HEK293 (cell line): ENCODE measurements around the gene CDC42EP3.

Experiments used
- CTCF ChIA-PET: fragments of 350-600 bp; formaldehyde crosslinking; extraction: SDS; loops from one replicate; lab custom pipeline; 2021; ENCODE audit warnings: antibody characterized with exemption; lab: Yijun Ruan, JAX
- POLR2A ChIA-PET: fragments of 300-600 bp; formaldehyde crosslinking; extraction: SDS; loops from one replicate; lab custom pipeline; 2020; ENCODE audit warnings: antibody characterized with exemption, inconsistent platforms; lab: Yijun Ruan, JAX
- H3K27ac ChIP-seq: fragments of 200-500 bp; sonication (Bioruptor generic); 2 replicates; pipeline ENCODE4 v1.5.1; 2014; ENCODE audit warnings: low read depth, low read length, control low read depth, inconsistent platforms; ENCODE audit errors: extremely low read depth
- H3K36me3 ChIP-seq, 2 experiments: fragments of 200-500 bp in 1 of 2; sonication (Bioruptor generic) in 1 of 2; 1 replicate in 1 of 2; 2 replicates in 1 of 2; pipeline ENCODE4 v1.5.1; 2014 to 2017; ENCODE audit warnings: inconsistent platforms in 2 of 2, low read length in 2 of 2; ENCODE audit not compliant: control insufficient read depth in 2 of 2, insufficient read depth in 1 of 2
- H3K4me1 ChIP-seq: fragments of 200-500 bp; sonication (Bioruptor generic); 2 replicates; pipeline ENCODE4 v1.5.1; 2014; ENCODE audit warnings: mild to moderate bottlenecking, low read length, inconsistent platforms; ENCODE audit not compliant: control insufficient read depth, insufficient read depth
- H3K4me3 ChIP-seq: 2 replicates; pipeline ENCODE4 v1.5.1; 2011; ENCODE audit warnings: low read depth, mild to moderate bottlenecking, control low read depth, low read length, moderate library complexity
- H3K9me3 ChIP-seq: fragments of 200-500 bp; sonication (Bioruptor generic); 2 replicates; pipeline ENCODE4 v1.5.1; 2014; ENCODE audit warnings: low read depth, low read length, inconsistent platforms; ENCODE audit not compliant: control insufficient read depth, insufficient read depth
- GLIS2 ChIP-seq: fragments of 450-650 bp; formaldehyde crosslinking; IDR thresholded peaks from 2 replicates; pipeline ENCODE4 v1.5.1; 2016; ENCODE audit warnings: missing biosample characterization, missing genetic modification characterization
- KLF9 ChIP-seq: fragments of 450-650 bp; formaldehyde crosslinking; IDR thresholded peaks from 2 replicates; pipeline ENCODE4 v1.5.1; 2016; ENCODE audit warnings: missing biosample characterization, missing genetic modification characterization, low read depth
- MYNN ChIP-seq: fragments of 450-650 bp; formaldehyde crosslinking; IDR thresholded peaks from 2 replicates; pipeline ENCODE4 v1.5.1; 2016; ENCODE audit warnings: missing biosample characterization, missing genetic modification characterization, borderline replicate concordance
- WT1 ChIP-seq: fragments of 450-650 bp; formaldehyde crosslinking; IDR thresholded peaks from 2 replicates; pipeline ENCODE4 v1.5.1; 2016; ENCODE audit warnings: missing biosample characterization, missing genetic modification characterization
- ZBTB20 ChIP-seq: fragments of 450-650 bp; formaldehyde crosslinking; IDR thresholded peaks from 2 replicates; pipeline ENCODE4 v1.5.1; 2016; ENCODE audit warnings: missing biosample characterization, missing genetic modification characterization
- ZBTB48 ChIP-seq: fragments of 450-650 bp; formaldehyde crosslinking; IDR thresholded peaks from 2 replicates; pipeline ENCODE4 v1.5.1; 2016; ENCODE audit warnings: missing biosample characterization, missing genetic modification characterization
- ZBTB8A ChIP-seq: fragments of 450-650 bp; formaldehyde crosslinking; IDR thresholded peaks from 2 replicates; pipeline ENCODE4 v1.5.1; 2016; ENCODE audit warnings: missing biosample characterization, missing genetic modification characterization
- ZFHX2 ChIP-seq: fragments of 450-650 bp; formaldehyde crosslinking; conservative IDR thresholded peaks from 2 replicates; pipeline ENCODE4 v1.5.1; 2016; ENCODE audit warnings: missing biosample characterization, missing genetic modification characterization
- ZNF184 ChIP-seq: fragments of 450-650 bp; IDR thresholded peaks from 2 replicates; pipeline ENCODE4 v1.5.1; 2018; ENCODE audit warnings: missing biosample characterization, mild to moderate bottlenecking, missing genetic modification characterization
- ZNF202 ChIP-seq: fragments of 450-650 bp; formaldehyde crosslinking; IDR thresholded peaks from 2 replicates; pipeline ENCODE4 v1.5.1; 2016; ENCODE audit warnings: missing biosample characterization, missing genetic modification characterization, borderline replicate concordance
- ZNF248 ChIP-seq: fragments of 450-650 bp; formaldehyde crosslinking; IDR thresholded peaks from 2 replicates; pipeline ENCODE4 v1.5.1; 2017; ENCODE audit warnings: missing biosample characterization, missing genetic modification characterization
- ZNF37A ChIP-seq: fragments of 450-650 bp; IDR thresholded peaks from 2 replicates; pipeline ENCODE4 v1.5.1; 2018; ENCODE audit warnings: missing biosample characterization, missing genetic modification characterization
- ZNF473 ChIP-seq: fragments of 450-650 bp; formaldehyde crosslinking; IDR thresholded peaks from 2 replicates; pipeline ENCODE4 v1.5.1; 2017; ENCODE audit warnings: missing biosample characterization, missing genetic modification characterization
- ZNF514 ChIP-seq: fragments of 450-650 bp; formaldehyde crosslinking; IDR thresholded peaks from 2 replicates; pipeline ENCODE4 v1.5.1; 2016; ENCODE audit warnings: missing biosample characterization, missing genetic modification characterization
- ZNF530 ChIP-seq: fragments of 450-650 bp; formaldehyde crosslinking; IDR thresholded peaks from 2 replicates; pipeline ENCODE4 v1.5.1; 2016; ENCODE audit warnings: low read depth, missing biosample characterization, missing genetic modification characterization
- ZNF677 ChIP-seq: fragments of 450-650 bp; IDR thresholded peaks from 2 replicates; pipeline ENCODE4 v1.5.0; 2018; ENCODE audit warnings: missing biosample characterization, mild to moderate bottlenecking, missing genetic modification characterization, moderate library complexity
- ZNF701 ChIP-seq: fragments of 450-650 bp; formaldehyde crosslinking; IDR thresholded peaks from 2 replicates; pipeline ENCODE4 v1.5.1; 2016; ENCODE audit warnings: missing biosample characterization, missing genetic modification characterization
- ZXDB ChIP-seq: fragments of 450-650 bp; formaldehyde crosslinking; IDR thresholded peaks from 2 replicates; pipeline ENCODE4 v1.5.1; 2016; ENCODE audit warnings: missing biosample characterization, missing genetic modification characterization
- TF ChIP-seq, protein P1 (sequence below): fragments of 450-650 bp; formaldehyde crosslinking; IDR thresholded peaks from 2 replicates; pipeline ENCODE4 v1.5.0; 2017; ENCODE audit warnings: missing biosample characterization, missing genetic modification characterization, borderline replicate concordance
- TF ChIP-seq, protein P2 (sequence below): fragments of 450-650 bp; formaldehyde crosslinking; IDR thresholded peaks from 2 replicates; pipeline ENCODE4 v1.5.1; 2016; ENCODE audit warnings: missing biosample characterization, missing genetic modification characterization

The CDC42EP3 gene

DNA sequence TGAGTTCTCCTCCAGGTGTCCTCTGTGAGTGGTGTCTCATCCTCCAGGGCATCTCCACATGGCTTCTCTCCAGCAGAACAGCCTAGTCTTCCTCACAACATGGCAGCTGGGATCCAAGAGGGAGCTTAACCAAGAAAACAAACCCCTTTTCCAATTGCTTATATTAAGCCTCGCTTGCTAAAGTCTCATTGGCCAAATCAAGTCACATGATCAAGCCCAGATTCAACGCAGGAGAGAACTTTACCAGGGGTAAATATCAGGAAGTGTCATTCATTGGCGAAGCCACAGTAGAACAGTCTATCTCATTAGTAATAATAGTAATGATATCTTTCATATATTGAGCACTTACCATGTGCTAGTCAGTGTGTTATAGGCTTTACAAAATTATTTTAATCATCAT is 53.1 kb downstream of the CDC42EP3 start (continued):
- no peak for TF ChIP-seq ZNF473 (tag by site-specific recombination)
- TF ChIP-seq ZNF514 (tag by site-specific recombination) = no peak
- TF ChIP-seq, all 188 proteins: peak for 0

DNA sequence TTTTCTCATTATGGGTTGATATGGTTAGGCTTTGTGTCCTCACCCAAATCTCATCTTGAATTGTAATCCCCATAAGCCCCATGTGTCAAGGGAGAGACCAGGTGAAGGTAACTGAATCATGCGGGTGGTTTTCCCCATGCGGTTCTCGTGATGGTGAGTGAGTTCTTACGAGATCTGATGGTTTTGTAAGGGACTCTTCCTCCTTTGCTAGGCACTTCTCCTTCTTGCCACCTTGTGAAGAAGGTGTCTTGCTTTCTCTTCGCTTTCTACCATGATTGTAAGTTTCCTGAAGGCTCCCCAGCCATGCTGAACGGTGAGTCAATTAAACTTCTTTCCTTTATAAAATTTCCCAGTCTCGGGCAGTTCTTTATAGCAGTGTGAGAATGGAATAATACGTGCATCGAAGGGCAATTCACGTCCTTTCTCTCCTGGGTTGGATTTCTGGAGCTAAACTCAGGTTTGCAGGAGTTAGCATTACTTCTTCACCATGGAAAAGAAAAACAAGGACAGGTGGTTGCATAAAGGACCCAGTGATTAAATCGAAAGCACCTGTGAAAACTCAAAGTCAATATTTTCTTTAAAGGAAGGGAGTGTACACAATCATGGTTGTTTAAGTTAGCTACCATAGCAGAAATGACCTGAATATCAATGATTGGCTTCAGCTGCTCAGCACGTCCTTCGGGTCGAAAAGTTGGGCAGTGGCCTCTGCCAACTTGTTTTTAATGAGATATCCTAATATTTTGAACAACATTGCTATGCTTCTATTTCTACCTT is 54.1 kb downstream of the CDC42EP3 start:
- H3K9me3 ChIP-seq = no peaks in the 10 kb centered on the region
- ChIA-PET CTCF (no interaction called here), POLR2A (no interaction called here)
- no peaks in the 10 kb centered on the region for H3K36me3 ChIP-seq
- H3K4me3 ChIP-seq = no peak overlapping the region
- H3K4me1 ChIP-seq = no peaks in the 10 kb centered on the region
- no peak for TF ChIP-seq GLIS2
- TF ChIP-seq ZNF248 (tag by site-specific recombination) = no peak
- TF ChIP-seq ZFHX2 (tag by site-specific recombination) = no peak
- TF ChIP-seq ZBTB8A (tag by site-specific recombination) = no peak
- TF ChIP-seq ZBTB48 (tag by site-specific recombination) = no peak
- no peak for TF ChIP-seq ZBTB20 (tag by site-specific recombination)
- no peak for TF ChIP-seq MYNN (tag by site-specific recombination)
- no peak for TF ChIP-seq ZNF184 (tag by site-specific recombination)
- TF ChIP-seq, all 188 proteins: peak for 0
- no peak overlapping the region for H3K27ac ChIP-seq

DNA sequence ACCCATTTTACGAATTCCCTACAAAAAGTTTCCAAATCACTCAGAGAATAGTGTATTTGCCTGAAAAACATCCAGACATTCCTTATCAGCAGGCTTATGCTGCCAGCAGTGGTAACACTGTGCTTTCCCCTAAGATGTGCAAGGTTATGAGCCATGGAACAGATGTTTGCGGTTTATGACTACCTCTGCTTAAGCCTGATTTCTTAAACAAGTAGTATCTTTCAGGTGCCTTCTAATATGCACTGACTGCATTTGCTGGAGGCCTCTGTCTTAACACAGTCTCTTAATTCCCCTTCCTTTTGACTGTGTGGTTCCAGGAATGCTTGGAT is 54.8 kb downstream of the CDC42EP3 start:
- POLR2A ChIA-PET = no interaction called here

DNA sequence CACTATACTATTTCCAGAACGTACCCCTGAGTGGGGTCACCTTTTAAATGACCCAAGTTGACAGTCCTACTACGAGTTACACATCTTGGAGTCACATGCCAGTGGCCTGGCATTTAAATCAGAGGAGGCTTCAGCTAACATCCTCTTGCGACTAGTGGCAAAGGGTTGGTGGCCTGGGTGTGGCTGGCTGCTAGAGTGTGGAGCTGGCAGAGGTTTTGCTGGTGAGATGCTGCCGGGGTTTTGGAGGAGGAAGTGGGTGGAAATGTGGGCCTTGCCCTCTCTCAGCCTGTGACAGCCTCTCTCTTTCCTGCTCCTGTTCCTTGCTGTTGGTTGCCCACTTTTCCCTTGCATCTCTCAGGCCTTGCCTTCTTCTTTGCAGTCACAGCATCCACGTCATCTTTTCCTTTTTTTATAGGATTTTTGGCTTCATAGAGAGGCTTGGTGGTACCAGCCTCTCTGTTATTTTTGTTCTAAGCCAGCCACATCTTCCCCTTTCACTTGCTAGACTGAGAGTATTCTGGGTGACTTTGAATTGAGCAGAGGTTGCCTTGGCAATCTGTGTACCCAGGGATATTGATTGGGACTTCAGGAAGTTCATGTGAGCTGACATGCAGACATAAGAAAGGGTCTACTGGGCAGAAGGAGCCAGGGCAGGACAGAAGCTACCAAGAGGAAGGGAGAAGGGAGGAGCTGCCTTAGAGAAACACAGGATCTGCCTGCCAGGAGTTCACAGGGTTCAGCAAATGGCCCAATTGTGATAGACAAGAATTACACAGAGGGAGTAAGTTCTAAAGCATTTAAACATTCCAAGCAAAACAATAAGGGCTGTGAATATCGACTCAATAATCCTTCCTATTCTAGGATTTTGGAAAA is 55.4 kb downstream of the CDC42EP3 start:
- Histone ChIP-seq H3K9me3 (no peaks in the 10 kb centered on the region), H3K27ac (no peak overlapping the region), H3K4me3 (no peak overlapping the region), H3K36me3 (no peaks in the 10 kb centered on the region), H3K4me1 (no peaks in the 10 kb centered on the region)
- CTCF ChIA-PET = no interaction called here
- POLR2A ChIA-PET = no interaction called here
- TF ChIP-seq ZNF530 (tag by site-specific recombination) (no peak), ZNF202 (tag by site-specific recombination) (no peak), ZXDB (tag by site-specific recombination) (no peak), ZNF677 (tag by site-specific recombination) (no peak)
- TF ChIP-seq, protein P1, sequence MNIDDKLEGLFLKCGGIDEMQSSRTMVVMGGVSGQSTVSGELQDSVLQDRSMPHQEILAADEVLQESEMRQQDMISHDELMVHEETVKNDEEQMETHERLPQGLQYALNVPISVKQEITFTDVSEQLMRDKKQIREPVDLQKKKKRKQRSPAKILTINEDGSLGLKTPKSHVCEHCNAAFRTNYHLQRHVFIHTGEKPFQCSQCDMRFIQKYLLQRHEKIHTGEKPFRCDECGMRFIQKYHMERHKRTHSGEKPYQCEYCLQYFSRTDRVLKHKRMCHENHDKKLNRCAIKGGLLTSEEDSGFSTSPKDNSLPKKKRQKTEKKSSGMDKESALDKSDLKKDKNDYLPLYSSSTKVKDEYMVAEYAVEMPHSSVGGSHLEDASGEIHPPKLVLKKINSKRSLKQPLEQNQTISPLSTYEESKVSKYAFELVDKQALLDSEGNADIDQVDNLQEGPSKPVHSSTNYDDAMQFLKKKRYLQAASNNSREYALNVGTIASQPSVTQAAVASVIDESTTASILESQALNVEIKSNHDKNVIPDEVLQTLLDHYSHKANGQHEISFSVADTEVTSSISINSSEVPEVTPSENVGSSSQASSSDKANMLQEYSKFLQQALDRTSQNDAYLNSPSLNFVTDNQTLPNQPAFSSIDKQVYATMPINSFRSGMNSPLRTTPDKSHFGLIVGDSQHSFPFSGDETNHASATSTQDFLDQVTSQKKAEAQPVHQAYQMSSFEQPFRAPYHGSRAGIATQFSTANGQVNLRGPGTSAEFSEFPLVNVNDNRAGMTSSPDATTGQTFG (tag by site-specific recombination) = no peak

More for the DNA sequence above, 54.8 kb downstream of the CDC42EP3 start:
- Histone ChIP-seq H3K9me3 (no peaks in the 10 kb centered on the region), H3K27ac (no peak overlapping the region), H3K36me3 (no peaks in the 10 kb centered on the region), H3K4me3 (no peak overlapping the region), H3K4me1 (no peaks in the 10 kb centered on the region)
- CTCF ChIA-PET = no interaction called here
- TF ChIP-seq ZNF701 (tag by site-specific recombination) = no peak
- TF ChIP-seq KLF9 (tag by site-specific recombination) = no peak
- no peak for TF ChIP-seq ZNF37A (tag by site-specific recombination)
- TF ChIP-seq, protein P2, sequence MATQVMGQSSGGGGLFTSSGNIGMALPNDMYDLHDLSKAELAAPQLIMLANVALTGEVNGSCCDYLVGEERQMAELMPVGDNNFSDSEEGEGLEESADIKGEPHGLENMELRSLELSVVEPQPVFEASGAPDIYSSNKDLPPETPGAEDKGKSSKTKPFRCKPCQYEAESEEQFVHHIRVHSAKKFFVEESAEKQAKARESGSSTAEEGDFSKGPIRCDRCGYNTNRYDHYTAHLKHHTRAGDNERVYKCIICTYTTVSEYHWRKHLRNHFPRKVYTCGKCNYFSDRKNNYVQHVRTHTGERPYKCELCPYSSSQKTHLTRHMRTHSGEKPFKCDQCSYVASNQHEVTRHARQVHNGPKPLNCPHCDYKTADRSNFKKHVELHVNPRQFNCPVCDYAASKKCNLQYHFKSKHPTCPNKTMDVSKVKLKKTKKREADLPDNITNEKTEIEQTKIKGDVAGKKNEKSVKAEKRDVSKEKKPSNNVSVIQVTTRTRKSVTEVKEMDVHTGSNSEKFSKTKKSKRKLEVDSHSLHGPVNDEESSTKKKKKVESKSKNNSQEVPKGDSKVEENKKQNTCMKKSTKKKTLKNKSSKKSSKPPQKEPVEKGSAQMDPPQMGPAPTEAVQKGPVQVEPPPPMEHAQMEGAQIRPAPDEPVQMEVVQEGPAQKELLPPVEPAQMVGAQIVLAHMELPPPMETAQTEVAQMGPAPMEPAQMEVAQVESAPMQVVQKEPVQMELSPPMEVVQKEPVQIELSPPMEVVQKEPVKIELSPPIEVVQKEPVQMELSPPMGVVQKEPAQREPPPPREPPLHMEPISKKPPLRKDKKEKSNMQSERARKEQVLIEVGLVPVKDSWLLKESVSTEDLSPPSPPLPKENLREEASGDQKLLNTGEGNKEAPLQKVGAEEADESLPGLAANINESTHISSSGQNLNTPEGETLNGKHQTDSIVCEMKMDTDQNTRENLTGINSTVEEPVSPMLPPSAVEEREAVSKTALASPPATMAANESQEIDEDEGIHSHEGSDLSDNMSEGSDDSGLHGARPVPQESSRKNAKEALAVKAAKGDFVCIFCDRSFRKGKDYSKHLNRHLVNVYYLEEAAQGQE (tag by site-specific recombination) = no peak
- no peak for TF ChIP-seq ZNF184 (tag by site-specific recombination)
- TF ChIP-seq WT1 = no peak
